Activated CD4-positive, CD25-positive, alpha-beta regulatory T cell treated with anti-CD3 and anti-CD28 coated beads, Interleukin-2, amount 50 U/mL, for 72 hours (primary cell): Measurements from ENCODE around the gene MYO15A.
A peak's percentile ranks its signal among the peaks of the same experiment; 100 is the strongest.

Source experiments
- DNase-seq: peaks from one replicate; pipeline ENCODE4 v3.0.0; 2021

Gene MYO15A

DNA sequence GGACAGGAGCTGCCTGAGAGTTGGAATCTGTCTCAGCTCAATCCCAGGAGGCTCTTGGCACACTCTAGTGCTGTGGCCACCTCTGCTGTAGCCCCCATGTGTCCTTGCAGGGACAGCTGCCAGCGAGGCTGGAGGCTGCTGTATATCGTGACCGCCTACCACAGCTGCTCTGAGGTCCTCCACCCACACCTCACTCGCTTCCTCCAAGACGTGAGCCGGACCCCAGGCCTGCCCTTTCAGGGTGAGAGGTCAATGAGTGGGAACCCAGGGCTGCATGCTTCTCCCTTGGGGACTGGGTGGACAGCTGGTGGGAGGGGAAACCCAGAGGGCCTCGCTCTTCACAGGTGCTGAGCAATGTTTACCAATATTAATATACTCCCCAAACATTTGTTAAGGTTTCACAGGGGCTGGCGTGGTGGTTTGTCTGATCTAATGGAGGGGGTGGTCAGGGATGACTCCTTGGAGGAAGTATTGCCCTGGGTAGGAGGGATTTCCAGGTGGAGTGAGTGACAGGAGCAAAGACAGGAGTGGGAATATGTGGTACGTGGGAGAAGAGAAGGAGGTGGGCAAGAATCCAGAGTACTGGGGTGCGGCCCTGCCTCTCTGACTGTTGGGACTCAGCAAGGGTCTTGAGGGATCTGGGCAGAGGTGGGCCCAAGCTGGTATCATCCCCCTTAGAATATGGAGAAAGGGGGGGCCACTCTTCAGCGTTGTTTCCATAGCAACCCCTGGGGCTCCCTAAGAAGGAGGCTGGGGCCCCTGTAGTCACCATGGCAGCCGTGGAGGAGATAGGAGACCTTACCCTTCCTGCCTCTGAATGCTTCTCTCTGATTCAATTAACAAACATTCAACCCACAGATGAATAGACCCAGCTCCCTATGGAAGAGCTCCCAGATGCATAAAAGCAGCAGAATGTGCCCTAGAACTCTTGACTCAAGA is 52.9 kb downstream of the MYO15A start:
- DNase-seq = no peak

DNA sequence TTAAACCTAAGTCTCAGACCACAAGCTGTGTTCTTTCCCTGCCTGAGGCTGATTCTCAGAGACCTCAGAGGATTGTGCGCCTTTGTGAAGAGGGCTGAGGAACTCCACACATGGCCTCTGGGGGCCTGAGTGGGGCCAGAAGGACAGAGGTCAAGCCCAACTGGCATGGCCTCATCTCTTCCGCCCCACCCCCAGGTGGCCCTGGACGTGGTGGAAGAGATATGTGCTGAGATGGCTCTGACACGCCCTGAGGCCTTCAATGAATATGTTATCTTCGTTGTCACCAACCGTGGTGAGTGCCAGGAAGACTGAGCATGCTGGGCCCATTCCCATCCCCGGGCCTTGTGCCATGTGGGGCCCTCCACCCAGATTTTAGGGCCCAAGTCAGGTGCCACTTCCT is 55.0 kb downstream of the MYO15A start:
- DNase-seq = no peak

DNA sequence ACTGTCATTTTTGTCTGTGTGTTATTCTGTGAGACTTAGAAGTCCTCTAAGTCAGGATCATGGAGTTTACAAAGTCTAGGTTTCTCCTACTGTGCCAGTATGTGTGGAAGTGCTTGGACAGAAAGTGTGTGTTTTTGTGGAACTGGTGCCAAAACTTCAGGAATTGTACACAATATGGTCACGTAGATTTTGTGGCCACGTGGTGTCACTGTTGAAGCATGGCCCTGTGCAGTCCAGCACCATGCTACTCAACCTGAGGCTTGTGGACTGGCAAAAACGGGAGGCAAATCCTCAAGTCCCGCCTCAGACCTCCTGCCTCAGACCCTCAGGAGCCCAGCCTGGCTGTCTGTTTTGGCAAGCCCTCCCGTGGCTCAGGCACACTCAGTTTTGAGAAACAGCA is 58.3 kb downstream of the MYO15A start:
- no peak for DNase-seq

DNA sequence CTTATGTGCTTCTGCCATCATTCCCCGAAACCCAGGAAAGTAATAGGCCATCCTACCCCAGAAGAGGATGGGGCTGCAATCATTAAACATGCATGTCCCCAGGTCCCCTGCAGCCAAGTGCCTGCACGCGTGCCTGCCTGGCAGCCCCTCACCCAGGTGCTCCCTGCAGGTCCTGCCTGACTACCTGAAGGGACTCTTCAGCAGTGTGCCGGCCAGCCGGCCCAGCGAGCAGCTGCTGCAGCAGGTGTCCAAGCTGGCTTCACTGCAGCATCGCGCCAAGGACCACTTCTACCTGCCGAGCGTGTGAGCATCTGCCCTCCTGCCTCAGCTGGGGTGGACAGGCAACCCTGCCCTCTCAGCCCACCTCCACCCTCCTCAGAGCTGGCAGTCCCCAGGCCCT is 58.9 kb downstream of the MYO15A start:
- DNase-seq = no peak

- no peak for DNase-seq
Measured at GRCh38 chr17:18172531-18173278, 64.1 kb downstream of the MYO15A start.

DNA sequence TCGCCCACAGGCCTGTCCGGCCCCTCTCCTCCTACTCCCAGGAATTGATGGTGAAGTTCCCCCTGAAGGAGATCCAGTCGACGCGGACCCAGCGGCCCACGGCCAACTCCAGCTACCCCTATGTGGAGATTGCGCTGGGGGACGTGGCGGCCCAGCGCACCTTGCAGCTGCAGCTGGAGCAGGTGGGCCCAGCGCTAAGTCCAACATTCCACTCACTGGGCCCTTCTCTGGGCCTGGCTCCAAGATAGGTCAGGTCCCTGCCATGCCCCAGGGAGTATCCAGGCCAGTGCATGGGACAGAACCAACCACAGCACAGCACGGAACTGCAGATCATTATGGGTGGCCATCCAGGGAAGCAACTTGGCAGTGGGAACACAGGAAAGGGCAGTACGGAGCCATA is 65.2 kb downstream of the MYO15A start:
- no peak for DNase-seq

- DNase-seq = no peak
Measured at GRCh38 chr17:18176176-18176575, 67.6 kb downstream of the MYO15A start.

DNA sequence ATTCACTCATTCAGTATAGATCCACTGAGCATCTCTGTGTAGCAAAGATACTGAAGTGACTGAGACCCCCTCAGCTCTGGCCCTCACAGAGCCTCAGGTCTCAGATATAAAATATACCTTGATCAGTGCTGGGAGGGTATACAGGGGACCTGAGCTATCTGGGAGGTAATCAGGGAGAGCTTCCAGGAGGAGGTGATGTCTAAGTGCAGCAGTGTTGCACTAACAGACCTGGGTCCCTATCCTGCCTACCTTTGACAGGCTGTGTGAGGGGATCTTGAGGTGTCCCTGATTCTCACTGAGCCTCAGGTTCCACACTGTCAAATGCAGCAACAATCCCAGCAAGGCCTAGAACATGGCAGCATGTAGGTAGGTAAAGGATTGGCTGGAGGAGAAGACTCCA is 68.6 kb downstream of the MYO15A start:
- DNase-seq = no peak

GRCh38 chr17:18177722-18178121 is 69.2 kb downstream of the MYO15A start:
- no peak for DNase-seq

DNA sequence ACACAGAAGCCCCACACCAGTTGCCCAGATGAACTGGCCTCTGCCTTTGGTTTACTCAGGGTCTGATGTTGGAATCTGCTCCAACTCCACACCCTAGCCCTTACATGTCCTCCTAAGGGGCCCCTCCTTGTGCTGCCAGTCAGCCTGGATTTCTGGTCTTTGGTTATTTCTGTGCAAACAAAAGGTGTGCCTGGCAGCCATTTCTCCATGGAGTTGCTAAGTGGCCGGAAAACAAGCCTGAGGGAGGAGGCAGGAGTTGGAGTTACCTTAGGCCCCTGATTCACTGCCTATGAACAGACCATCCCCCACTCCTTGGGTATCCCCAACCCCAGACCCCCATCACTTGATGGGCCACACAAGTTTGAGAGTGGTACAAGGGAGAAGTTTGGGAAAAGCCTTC is 70.6 kb downstream of the MYO15A start:
- no peak for DNase-seq

DNA sequence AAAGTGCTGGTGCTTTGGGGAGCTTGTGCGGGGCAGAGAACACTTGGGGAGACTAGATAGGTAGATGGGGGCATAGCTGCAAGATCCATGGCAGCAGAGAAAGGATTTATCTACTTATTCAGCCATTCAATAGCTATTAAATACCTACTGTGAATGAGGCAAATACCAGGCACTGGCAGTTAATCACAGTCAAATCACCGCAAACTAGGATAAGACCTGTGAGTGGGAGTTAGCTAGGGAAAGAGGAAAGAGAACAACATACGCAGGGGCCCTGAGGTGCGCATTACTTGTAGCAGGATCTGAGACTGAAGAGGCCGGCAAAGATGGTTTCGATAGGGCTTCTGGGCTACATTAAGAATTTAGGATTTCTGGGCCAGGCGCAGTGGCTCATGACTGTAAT is 71.2 kb downstream of the MYO15A start:
- DNase-seq = no peak

DNA sequence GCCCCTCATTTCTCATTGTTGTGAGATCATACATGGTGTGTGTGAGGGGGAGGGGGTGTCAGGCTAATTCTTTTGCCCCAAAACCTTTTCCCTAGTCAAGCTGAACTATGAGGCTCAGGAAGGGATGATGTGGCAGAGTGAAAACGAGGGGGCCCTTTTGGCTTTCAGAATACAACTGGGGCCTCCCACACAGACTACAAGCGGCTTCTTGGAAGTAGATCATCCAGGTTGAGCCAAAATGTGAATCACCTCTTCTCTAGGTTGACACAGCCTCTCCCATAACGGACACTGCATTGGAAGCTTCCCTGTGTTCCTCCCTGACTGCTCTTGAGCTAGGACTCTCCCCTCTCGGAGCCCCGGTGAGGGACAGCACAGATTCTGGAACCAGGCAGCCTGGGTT is 72.8 kb downstream of the MYO15A start:
- DNase-seq = no peak

- no peak for DNase-seq
Measured at GRCh38 chr17:18182110-18182977, 73.8 kb downstream of the MYO15A start.

DNA sequence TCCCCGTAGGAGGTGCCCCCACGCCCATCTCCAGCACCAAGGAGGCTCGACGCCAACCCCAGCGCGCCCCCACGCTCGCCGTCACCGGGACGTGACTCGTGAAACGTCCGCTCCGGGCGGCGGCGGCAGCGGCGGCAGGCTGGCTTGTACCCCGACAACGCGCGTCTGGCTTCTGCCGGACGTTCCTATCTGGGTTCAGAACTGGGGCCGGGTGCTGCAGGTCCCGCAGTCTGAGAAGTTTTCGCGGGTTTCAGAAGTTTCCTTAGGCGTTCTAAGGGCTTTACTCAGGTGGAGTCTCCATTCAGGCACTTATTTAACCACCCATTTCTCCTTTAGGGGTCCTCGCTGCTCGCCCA is 74.4 kb downstream of the MYO15A start:
- peak; percentile 84 for DNase-seq

DNA sequence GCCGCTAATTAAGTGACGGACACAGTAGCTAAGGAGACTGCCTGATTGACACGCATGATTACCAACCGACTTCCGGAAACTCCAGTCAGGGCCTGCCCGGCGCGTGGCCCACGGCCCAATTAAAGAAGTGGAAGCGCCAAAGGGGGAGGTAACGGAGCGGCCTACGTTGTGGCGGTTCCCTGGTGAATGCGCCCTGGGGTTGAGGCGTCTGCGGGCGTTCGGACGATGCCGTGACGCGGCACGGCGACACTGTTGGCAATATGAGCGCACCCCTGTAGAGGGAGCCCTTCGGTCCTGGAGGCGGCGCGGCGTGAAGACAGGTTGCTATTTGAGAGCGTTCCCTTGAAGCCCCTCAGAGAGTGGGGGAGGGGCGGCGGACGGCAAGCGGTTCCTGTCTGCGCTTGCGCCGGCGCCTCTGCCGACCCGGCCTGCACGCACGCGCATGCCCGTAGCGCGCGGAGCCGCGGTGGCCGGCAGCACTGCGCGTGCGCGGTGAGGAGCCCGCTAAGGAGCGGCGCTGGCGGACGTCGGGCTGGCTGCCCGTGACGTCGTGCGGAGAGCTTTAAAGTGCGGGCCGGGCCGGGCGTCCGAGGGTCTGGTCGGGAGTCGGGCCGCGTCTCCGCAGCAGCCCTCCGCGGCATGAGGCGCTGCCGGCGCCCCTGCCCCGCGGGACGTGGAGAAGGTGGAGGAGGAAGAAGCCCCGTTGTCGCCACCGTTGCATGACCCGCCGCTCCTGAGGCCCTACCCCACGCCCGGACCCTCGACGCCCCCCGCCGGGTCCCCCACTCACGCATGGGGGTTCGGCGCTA is 75.0 kb downstream of the MYO15A start, which contains the start of gene ALKBH5:
Gene ALKBH5, plus strand, starts transcription at position 495 of the 809 bp plus-strand sequence. CDS start 416 bp downstream, outside the sequence.
- DNase-seq = peak; percentile 95

DNA sequence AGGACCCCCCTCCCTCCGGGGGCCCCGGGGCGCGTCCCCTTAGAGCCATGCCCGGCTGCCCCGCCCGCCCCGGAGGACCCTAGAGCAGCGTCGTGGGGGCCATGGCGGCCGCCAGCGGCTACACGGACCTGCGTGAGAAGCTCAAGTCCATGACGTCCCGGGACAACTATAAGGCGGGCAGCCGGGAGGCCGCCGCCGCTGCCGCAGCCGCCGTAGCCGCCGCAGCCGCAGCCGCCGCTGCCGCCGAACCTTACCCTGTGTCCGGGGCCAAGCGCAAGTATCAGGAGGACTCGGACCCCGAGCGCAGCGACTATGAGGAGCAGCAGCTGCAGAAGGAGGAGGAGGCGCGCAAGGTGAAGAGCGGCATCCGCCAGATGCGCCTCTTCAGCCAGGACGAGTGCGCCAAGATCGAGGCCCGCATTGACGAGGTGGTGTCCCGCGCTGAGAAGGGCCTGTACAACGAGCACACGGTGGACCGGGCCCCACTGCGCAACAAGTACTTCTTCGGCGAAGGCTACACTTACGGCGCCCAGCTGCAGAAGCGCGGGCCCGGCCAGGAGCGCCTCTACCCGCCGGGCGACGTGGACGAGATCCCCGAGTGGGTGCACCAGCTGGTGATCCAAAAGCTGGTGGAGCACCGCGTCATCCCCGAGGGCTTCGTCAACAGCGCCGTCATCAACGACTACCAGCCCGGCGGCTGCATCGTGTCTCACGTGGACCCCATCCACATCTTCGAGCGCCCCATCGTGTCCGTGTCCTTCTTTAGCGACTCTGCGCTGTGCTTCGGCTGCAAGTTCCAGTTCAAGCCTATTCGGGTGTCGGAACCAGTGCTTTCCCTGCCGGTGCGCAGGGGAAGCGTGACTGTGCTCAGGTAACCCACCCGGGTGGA is 75.8 kb downstream of the MYO15A start:
- peak; percentile 69 for DNase-seq

DNA sequence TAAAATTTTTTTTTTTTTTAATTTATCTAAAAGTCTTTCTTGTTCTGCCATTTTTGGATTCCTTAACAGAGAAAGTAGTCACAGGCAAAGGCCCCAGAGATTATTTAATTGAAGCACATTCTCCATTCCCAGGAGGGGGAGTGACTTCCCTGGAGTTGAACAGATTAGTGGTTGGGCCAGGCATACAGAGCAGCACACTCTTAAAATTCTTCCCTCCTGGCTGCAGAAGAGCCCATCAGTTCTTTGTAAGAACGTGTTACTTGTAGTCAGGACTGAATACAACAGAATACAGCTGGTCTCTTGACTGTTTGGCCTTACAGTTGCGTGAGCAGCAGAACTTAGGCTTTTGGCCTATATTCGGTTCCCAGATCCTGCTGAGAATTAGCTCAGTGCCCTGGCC is 76.8 kb downstream of the MYO15A start:
- no peak for DNase-seq

DNA sequence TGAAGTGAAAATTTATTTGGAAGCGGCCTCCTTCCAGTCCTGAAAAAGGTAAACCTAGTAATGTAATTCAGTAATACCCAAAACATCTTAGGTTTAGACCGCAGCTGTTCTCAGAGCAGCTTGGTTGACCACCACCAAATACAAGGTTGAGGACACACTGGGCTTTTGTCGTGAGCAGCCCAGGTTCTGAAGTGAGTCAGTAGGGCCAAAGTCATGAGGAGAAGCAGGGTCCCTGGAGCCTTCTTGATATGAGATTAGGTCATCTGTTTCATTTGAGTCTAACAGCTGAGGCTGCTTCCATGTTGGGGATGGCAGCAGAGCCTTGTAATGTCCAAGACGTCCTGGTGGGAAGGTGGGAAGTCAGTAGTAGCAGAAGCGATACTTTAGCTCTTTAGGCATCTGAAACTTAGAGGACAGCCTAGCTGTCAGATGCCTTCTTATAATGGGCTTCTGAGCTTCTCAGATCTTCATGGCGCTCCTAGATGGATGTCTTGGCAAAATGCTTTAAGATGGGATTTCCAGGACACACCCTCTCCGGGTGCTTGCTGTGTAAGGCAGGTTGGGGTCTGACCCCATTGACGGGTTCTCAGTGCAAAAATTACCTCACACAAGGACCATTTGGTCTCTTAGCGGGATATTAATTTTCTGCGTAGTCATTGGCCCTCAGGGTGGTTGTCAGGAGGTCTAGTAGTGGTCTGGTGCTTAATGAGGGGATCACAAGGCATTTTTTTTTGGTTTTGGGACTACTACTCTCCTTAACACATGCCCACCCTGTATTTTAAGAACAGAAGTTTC is 77.5 kb downstream of the MYO15A start:
- no peak for DNase-seq

- no peak for DNase-seq
Measured at GRCh38 chr17:18186627-18186982, 78.0 kb downstream of the MYO15A start.

DNA sequence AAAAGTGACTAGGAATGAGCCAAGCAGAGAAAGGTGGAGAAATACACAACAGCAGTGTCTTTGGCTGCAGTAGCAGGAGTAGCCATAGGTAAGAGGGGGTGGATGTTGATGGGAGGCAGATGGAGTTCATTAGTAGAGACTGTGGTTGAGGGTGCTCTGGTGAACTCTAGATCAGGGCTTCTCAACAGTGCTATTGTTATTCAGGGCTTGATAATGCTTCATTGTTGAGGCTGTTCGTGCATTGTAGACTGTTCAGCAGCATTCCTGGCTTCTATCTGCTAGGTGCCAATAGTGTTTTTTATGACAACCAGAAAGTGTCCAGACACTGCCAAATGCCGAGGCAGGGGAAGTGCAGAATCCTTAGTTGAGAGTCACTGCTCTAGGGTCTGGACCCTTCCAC is 78.7 kb downstream of the MYO15A start:
- DNase-seq = no peak
